ENCODE data around the gene RPL12. TPM values are rescaled to one million over a fixed set of nuclear protein-coding genes. Genes with fewer than 3 reads are reported as not detected.
A peak's percentile ranks its signal among the peaks of the same experiment; 100 is the strongest.

The RPL12 gene
- total and polyA plus RNA-seq, 9 of the 15 experiments (the other 6 are each of a cell fraction or from before 2014, with no cell fraction given), result 1,614 to 4,558 (median 2,531) TPM

DNA sequence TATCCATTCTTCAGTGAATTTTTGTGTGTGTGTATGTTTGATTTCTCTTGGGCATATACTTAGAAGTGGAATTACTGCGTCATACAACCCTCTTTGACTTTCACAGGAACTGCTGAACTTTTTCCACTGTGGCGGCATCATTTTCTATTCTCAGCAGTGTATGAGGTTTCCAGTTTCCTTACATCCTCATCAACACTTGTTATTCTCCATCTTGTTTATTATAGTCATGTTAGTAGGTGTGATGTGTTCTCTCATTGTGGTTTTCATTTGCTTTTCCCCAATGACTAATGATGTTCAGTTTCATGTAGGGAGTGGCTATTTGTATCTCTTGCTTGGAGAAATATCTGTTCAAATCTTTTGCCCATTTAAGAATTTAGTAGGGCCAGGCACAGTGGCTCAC, 24.4 kb downstream of the RPL12 start:
- no peak for FAIRE-seq
- Histone ChIP-seq H3K9ac (ENCODE audit: insufficient read depth in 1 of 2, low read depth in 2 of 2, low read length in 2 of 2) (no peak overlapping the region), H3K4me1 (replicated peaks in 1 of 2; ENCODE audit: control insufficient read depth in 2 of 2, insufficient read depth in 2 of 2, low read length in 2 of 2) (peaks cover 23% of the 10 kb centered on the region in 2 experiments), H3K27me3 (ENCODE audit: control insufficient read depth in 2 of 2, insufficient read depth in 2 of 2, low read length in 2 of 2) (no peaks in the 10 kb centered on the region), H2AFZ (ENCODE audit: low read depth, low read length) (no peak overlapping the region), H3K9me3 (replicated peaks; ENCODE audit: control insufficient read depth, insufficient read depth, low read depth, low read length) (no peaks in the 10 kb centered on the region), H3K27ac (ENCODE audit: extremely low read depth, low read depth, low read length) (no peak overlapping the region; the same call in 2 of the 3 replicates), H3K4me3 (no peak overlapping the region), H3K4me2 (ENCODE audit: insufficient read depth, low read length) (no peak overlapping the region; the same call in 1 of the 2 replicates), H3K9me1 (ENCODE audit: control insufficient read depth, insufficient read depth, low read length) (no peaks in the 10 kb centered on the region), H4K20me1 (replicated peaks; ENCODE audit: control insufficient read depth, insufficient read depth, low read length) (no peaks in the 10 kb centered on the region), H3K79me2 (ENCODE audit: control insufficient read depth, insufficient read depth, low read length) (peaks cover 49% of the 10 kb centered on the region), H3K36me3 (ENCODE audit: control insufficient read depth, insufficient read depth, low read length) (peaks cover 34% of the 10 kb centered on the region)
- BruUV-seq (replicated peaks), result no TSS peak
- ChIA-PET POLR2A (no interaction called here), CTCF (ENCODE audit: low intra/inter-chr PET ratio) (interaction anchor here (0.6 kb wide), 1 partner anchor 117 kb away, joined by 3 read pairs; no protein-coding TSS in a partner anchor)
- in situ Hi-C loops (cut with MboI), result no loop called here
- 0 out of 2 replicates have a peak, but pooled peaks have one; percentile 2 for TF ChIP-seq NR2C1 (IDR thresholded peaks at IDR 0.05)
- no peak for TF ChIP-seq NR2C1 (tag; IDR thresholded peaks at IDR 0.05)
- no peak for TF ChIP-seq FOXK1 (CRISPR knock-in tag; IDR thresholded peaks at IDR 0.05; ENCODE audit: borderline replicate concordance)
- ATAC-seq, result no peak
- DNase-seq (ENCODE audit: extremely low read depth in 1 of 4, low spot score in 3 of 4), result no peak
- intact Hi-C loops (cut with micrococcal nuclease), result loop anchor here (10.0 kb wide), 1 partner anchor 202 kb away; no protein-coding TSS in a partner anchor
- WGBS (ENCODE audit: insufficient coverage, low coverage, missing lambda C conversion rate), result 100% methylated on average over 2 of the region's 2 CpGs

- H3K4me2 ChIP-seq (ENCODE audit: insufficient read depth, low read length), result peak overlapping the region; percentile 97
- peak; percentile 44 for ATAC-seq
- peak overlapping the region; percentile 84 to 96 for H3K9ac ChIP-seq (ENCODE audit: insufficient read depth in 1 of 2, low read depth in 2 of 2, low read length in 2 of 2)
- peaks cover 26 to 28% of the 10 kb centered on the region in 2 experiments for H3K4me1 ChIP-seq (replicated peaks in 1 of 2; ENCODE audit: control insufficient read depth in 2 of 2, insufficient read depth in 2 of 2, low read length in 2 of 2)
- peak overlapping the region; percentile 87 for H3K4me3 ChIP-seq
- WGBS (ENCODE audit: insufficient coverage, low coverage, missing lambda C conversion rate), result 2% methylated on average over 13 of the region's 13 CpGs
- peak overlapping the region; percentile 94 for H2AFZ ChIP-seq (ENCODE audit: low read depth, low read length)
- no peaks in the 10 kb centered on the region for H3K27me3 ChIP-seq (ENCODE audit: control insufficient read depth in 2 of 2, insufficient read depth in 2 of 2, low read length in 2 of 2)
- CTCF ChIA-PET (ENCODE audit: low intra/inter-chr PET ratio), result no interaction called here
- peak overlapping the region; percentile 81 for H3K27ac ChIP-seq (ENCODE audit: extremely low read depth, low read depth, low read length)
- peak in 1 of 4 experiments; percentile 50 for DNase-seq (ENCODE audit: extremely low read depth in 1 of 4, low spot score in 3 of 4)
- H3K9me1 ChIP-seq (ENCODE audit: control insufficient read depth, insufficient read depth, low read length), result no peaks in the 10 kb centered on the region
- no peak for FAIRE-seq
- TSS peak; percentile 77 for BruUV-seq (replicated peaks)
- H3K9me3 ChIP-seq (replicated peaks; ENCODE audit: control insufficient read depth, insufficient read depth, low read depth, low read length), result no peaks in the 10 kb centered on the region
- no peaks in the 10 kb centered on the region for H4K20me1 ChIP-seq (replicated peaks; ENCODE audit: control insufficient read depth, insufficient read depth, low read length)
- H3K79me2 ChIP-seq (ENCODE audit: control insufficient read depth, insufficient read depth, low read length), result peaks cover 49% of the 10 kb centered on the region
- peaks cover 19% of the 10 kb centered on the region for H3K36me3 ChIP-seq (ENCODE audit: control insufficient read depth, insufficient read depth, low read length)
- in situ Hi-C loops (cut with MboI) (no loop called here), intact Hi-C loops (cut with micrococcal nuclease) (loop anchor here (10.0 kb wide), 1 partner anchor 200 kb away; no protein-coding TSS in a partner anchor)
- POLR2A ChIA-PET, result interaction anchor here (0.5 to 2.5 kb wide), 10 partner anchors 9 to 232 kb away, joined by 3 to 30 read pairs (median 4); partner anchors contain the start of genes LRSAM1 and RPL12
- TF ChIP-seq NFATC3 (IDR thresholded peaks at IDR 0.05) (no peak), CBX5 (IDR thresholded peaks at IDR 0.05; ENCODE audit: borderline replicate concordance, low read depth) (no peak), LARP7 (IDR thresholded peaks at IDR 0.05) (0 out of 2 replicates have a peak, but pooled peaks have one; percentile 22), ELF1 (tag; IDR thresholded peaks at IDR 0.05) (no peak), MIER1 (IDR thresholded peaks at IDR 0.05; ENCODE audit: low read depth) (0 out of 2 replicates have a peak, but pooled peaks have one; percentile 0), EHMT2 (IDR thresholded peaks at IDR 0.05) (no peak), NBN (IDR thresholded peaks at IDR 0.05; ENCODE audit: low read depth) (0 out of 2 replicates have a peak, but pooled peaks have one; percentile 12)
- TF ChIP-seq, protein P1, sequence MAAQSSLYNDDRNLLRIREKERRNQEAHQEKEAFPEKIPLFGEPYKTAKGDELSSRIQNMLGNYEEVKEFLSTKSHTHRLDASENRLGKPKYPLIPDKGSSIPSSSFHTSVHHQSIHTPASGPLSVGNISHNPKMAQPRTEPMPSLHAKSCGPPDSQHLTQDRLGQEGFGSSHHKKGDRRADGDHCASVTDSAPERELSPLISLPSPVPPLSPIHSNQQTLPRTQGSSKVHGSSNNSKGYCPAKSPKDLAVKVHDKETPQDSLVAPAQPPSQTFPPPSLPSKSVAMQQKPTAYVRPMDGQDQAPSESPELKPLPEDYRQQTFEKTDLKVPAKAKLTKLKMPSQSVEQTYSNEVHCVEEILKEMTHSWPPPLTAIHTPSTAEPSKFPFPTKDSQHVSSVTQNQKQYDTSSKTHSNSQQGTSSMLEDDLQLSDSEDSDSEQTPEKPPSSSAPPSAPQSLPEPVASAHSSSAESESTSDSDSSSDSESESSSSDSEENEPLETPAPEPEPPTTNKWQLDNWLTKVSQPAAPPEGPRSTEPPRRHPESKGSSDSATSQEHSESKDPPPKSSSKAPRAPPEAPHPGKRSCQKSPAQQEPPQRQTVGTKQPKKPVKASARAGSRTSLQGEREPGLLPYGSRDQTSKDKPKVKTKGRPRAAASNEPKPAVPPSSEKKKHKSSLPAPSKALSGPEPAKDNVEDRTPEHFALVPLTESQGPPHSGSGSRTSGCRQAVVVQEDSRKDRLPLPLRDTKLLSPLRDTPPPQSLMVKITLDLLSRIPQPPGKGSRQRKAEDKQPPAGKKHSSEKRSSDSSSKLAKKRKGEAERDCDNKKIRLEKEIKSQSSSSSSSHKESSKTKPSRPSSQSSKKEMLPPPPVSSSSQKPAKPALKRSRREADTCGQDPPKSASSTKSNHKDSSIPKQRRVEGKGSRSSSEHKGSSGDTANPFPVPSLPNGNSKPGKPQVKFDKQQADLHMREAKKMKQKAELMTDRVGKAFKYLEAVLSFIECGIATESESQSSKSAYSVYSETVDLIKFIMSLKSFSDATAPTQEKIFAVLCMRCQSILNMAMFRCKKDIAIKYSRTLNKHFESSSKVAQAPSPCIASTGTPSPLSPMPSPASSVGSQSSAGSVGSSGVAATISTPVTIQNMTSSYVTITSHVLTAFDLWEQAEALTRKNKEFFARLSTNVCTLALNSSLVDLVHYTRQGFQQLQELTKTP (IDR thresholded peaks at IDR 0.05; ENCODE audit: low read depth in 1 of 2, partially characterized antibody in 2 of 2), result no peak
- TF ChIP-seq, protein P2, sequence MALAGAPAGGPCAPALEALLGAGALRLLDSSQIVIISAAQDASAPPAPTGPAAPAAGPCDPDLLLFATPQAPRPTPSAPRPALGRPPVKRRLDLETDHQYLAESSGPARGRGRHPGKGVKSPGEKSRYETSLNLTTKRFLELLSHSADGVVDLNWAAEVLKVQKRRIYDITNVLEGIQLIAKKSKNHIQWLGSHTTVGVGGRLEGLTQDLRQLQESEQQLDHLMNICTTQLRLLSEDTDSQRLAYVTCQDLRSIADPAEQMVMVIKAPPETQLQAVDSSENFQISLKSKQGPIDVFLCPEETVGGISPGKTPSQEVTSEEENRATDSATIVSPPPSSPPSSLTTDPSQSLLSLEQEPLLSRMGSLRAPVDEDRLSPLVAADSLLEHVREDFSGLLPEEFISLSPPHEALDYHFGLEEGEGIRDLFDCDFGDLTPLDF (CRISPR knock-in tag; IDR thresholded peaks at IDR 0.05), result no peak
Observed at GRCh38 chr9:127424676-127424999, 26.6 kb downstream of the RPL12 start.

Measured in K562 (cell line).